SU-DHL-6 (cell line): Measurements from ENCODE around the gene HEBP1.
"Not testable (repeated sequence)": the region's sequence is repeated elsewhere in the genome, so short reads cannot be mapped to it uniquely, and the experiment has no call there.

ENCODE experiments used
- H2AFZ ChIP-seq: fragments of 200-600 bp; sonication (generic); 2 replicates; pipeline ENCODE4 v1.6.1; 2014; ENCODE audit warnings: low read depth, mild to moderate bottlenecking, moderate library complexity, mixed read lengths, antibody characterized with exemption, low read length; ENCODE audit not compliant: severe bottlenecking
- H3F3A ChIP-seq: fragments of 200-600 bp; shearing (Covaris generic); 2 replicates; pipeline ENCODE4 v1.6.0; 2016; ENCODE audit warnings: antibody characterized with exemption, mild to moderate bottlenecking; ENCODE audit not compliant: insufficient read depth
- H3K27ac ChIP-seq: fragments of 200-600 bp; sonication (generic); 2 replicates; pipeline ENCODE4 v1.5.1; 2016; ENCODE audit warnings: low read depth, mild to moderate bottlenecking, low read length, moderate library complexity, mixed read lengths
- H3K27me3 ChIP-seq: fragments of 200-600 bp; sonication (generic), shearing (Covaris generic); 2 replicates; pipeline ENCODE4 v1.6.0; 2014; ENCODE audit warnings: mild to moderate bottlenecking, low read length
- H3K36me3 ChIP-seq: fragments of 200-600 bp; sonication (generic); 2 replicates; pipeline ENCODE4 v1.6.1; 2014; ENCODE audit warnings: mild to moderate bottlenecking, low read length, mixed read lengths
- H3K4me2 ChIP-seq: fragments of 300-600, 200-600 bp; shearing (Covaris generic), sonication (generic); 2 replicates; pipeline ENCODE4 v1.6.0; 2014; ENCODE audit warnings: low read length, low read depth, mild to moderate bottlenecking; ENCODE audit not compliant: poor library complexity, severe bottlenecking
- H3K4me3 ChIP-seq: fragments of 200-600 bp; sonication (generic); 2 replicates; pipeline ENCODE4 v1.5.1; 2014; ENCODE audit warnings: antibody characterized with exemption, low read length, mild to moderate bottlenecking, mixed read lengths; ENCODE audit not compliant: insufficient read depth, poor library complexity, severe bottlenecking
- H3K79me2 ChIP-seq: fragments of 200-600 bp; sonication (generic); 2 replicates; pipeline ENCODE4 v1.6.1; 2014; ENCODE audit warnings: mild to moderate bottlenecking, low read length, moderate library complexity; ENCODE audit not compliant: insufficient read depth
- H3K9ac ChIP-seq: fragments of 200-600 bp; sonication (generic); 2 replicates; pipeline ENCODE4 v1.7.0; 2014; ENCODE audit warnings: mild to moderate bottlenecking, low read length
- H3K9me2 ChIP-seq: fragments of 200-600 bp; sonication (generic); replicated peaks from 2 replicates; pipeline ENCODE4 v1.6.1; 2014; ENCODE audit warnings: low read length; ENCODE audit not compliant: insufficient read depth
- H3K9me3 ChIP-seq: fragments of 200-600 bp; sonication (generic); 2 replicates; pipeline ENCODE4 v1.6.1; 2014; ENCODE audit warnings: low read length, mixed read lengths; ENCODE audit not compliant: insufficient read depth
- H4K20me1 ChIP-seq: fragments of 200-600 bp; sonication (generic); 2 replicates; pipeline ENCODE4 v1.6.1; 2014; ENCODE audit warnings: low read depth, mild to moderate bottlenecking, antibody characterized with exemption, low read length, moderate library complexity, mixed read lengths
- EZH2phosphoT487 ChIP-seq: fragments of 200-600 bp; sonication (generic), shearing (Covaris generic); conservative IDR thresholded peaks from 2 replicates; pipeline ENCODE4 v1.6.1; 2018; ENCODE audit warnings: mild to moderate bottlenecking, antibody characterized with exemption, low read length, moderate library complexity, mixed read lengths
- TF ChIP-seq, protein P1 (sequence below): fragments of 200-600 bp; sonication (generic); IDR thresholded peaks from one replicate; pipeline ENCODE4 v1.5.1; 2017; ENCODE audit warnings: antibody characterized with exemption, mild to moderate bottlenecking, low read length, moderate library complexity; ENCODE audit not compliant: insufficient read depth, poor library complexity, severe bottlenecking

HEBP1 gene

DNA sequence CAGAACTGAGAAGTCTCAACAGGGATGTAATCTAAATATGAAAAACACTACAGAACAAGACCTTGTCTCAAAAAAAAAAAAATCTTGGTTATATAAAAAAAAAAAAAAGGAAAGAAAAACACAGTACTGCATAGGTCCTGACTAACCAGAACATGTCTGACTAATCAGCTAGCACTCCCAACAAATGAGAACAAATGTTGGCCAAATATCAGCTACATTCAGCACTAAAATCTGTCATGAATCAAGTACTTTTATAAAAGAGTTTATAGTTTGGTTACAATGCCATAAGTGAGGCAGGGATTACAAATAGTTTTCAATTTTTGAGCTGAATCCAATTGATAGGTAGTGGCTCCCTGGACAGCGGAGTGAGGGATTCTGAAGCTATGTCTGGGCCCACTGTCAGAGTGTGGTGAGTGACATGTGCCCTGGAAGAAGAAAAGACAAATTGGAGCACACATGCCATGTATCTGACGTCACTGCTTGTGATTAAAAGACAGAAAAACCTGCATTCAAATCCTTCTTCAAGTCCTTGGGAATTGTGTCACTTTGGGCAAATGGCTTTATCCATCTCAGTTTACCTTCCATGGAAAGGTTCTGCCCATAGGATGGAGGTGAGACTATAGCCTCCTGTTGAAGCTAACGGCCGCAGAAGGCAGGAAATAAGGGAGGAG is 38.6 kb upstream of the HEBP1 start:
- Histone ChIP-seq H3K27me3 (no peaks in the 10 kb centered on the region), H3K9ac (no peak overlapping the region), H3K27ac (no peak overlapping the region), H3K4me2 (no peak overlapping the region), H3K4me3 (no peak overlapping the region), H3K9me2 (no peaks in the 10 kb centered on the region), H3K79me2 (no peaks in the 10 kb centered on the region), H2AFZ (no peak overlapping the region), H3K36me3 (no peaks in the 10 kb centered on the region), H3K9me3 (no peaks in the 10 kb centered on the region), H4K20me1 (no peaks in the 10 kb centered on the region), H3F3A (no peaks in the 10 kb centered on the region)
- TF ChIP-seq EZH2phosphoT487, result no peak
- TF ChIP-seq, protein P1, sequence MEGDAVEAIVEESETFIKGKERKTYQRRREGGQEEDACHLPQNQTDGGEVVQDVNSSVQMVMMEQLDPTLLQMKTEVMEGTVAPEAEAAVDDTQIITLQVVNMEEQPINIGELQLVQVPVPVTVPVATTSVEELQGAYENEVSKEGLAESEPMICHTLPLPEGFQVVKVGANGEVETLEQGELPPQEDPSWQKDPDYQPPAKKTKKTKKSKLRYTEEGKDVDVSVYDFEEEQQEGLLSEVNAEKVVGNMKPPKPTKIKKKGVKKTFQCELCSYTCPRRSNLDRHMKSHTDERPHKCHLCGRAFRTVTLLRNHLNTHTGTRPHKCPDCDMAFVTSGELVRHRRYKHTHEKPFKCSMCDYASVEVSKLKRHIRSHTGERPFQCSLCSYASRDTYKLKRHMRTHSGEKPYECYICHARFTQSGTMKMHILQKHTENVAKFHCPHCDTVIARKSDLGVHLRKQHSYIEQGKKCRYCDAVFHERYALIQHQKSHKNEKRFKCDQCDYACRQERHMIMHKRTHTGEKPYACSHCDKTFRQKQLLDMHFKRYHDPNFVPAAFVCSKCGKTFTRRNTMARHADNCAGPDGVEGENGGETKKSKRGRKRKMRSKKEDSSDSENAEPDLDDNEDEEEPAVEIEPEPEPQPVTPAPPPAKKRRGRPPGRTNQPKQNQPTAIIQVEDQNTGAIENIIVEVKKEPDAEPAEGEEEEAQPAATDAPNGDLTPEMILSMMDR, result no peak

DNA sequence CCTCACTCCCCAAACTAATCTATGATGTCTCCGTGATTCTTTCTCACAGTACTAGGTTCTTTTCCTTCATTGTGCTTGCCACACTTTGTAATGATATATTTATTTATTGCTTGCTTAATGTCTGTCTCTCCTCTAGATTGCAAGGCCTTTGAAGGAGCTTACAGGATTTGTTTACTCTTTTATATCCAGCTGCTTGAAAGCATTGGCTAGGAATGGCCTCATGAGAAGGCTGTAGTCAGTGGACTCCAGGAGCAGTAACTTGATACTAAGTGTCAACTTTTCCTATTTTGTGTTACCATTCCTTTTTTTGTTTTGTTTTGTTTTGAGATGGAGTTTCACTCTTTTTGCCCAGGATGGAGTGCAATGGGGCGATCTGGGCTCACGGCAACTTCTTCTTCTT is 36.8 kb upstream of the HEBP1 start:
- Histone ChIP-seq H3K27me3 (no peaks in the 10 kb centered on the region), H3K9me2 (no peaks in the 10 kb centered on the region), H3F3A (no peaks in the 10 kb centered on the region), H2AFZ (no peak overlapping the region), H3K9me3 (no peaks in the 10 kb centered on the region), H3K27ac (no peak overlapping the region), H3K4me2 (no peak overlapping the region), H3K79me2 (no peaks in the 10 kb centered on the region), H4K20me1 (no peaks in the 10 kb centered on the region), H3K9ac (no peak overlapping the region), H3K4me3 (no peak overlapping the region), H3K36me3 (no peaks in the 10 kb centered on the region)
- no peak for TF ChIP-seq EZH2phosphoT487
- TF ChIP-seq, protein P1, result no peak

GRCh38 chr12:13035335-13035734 is 35.3 kb upstream of the HEBP1 start:
- not testable (repeated sequence) for H3K9ac ChIP-seq, H3K36me3 ChIP-seq, H3K27me3 ChIP-seq, H3K4me2 ChIP-seq, H3K27ac ChIP-seq, H3K4me3 ChIP-seq, H3K9me2 ChIP-seq, H4K20me1 ChIP-seq, H2AFZ ChIP-seq, H3K9me3 ChIP-seq, H3F3A ChIP-seq, H3K79me2 ChIP-seq

DNA sequence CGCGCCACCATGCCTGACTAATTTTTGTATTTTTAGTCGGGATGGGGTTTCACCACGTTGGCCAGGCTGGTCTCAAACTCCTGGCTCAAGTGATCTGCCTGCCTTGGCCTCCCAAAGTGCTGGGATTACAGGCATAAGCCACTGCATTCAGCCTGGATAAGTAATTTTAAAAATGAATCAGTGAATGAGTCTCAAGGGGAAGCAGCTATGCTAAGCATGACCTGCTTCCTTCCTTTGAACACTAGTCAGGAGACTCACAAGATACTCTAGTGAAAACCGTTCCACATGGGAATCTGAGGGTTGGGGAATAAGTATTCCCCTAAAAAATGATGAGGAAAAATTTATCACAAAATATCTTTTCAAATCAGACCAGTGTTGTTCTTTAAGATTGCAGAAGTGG is 33.4 kb upstream of the HEBP1 start:
- H3K4me2 ChIP-seq, result no peak overlapping the region
- H3K9me3 ChIP-seq, result no peaks in the 10 kb centered on the region
- no peaks in the 10 kb centered on the region for H3K36me3 ChIP-seq
- H3K79me2 ChIP-seq, result no peaks in the 10 kb centered on the region
- H4K20me1 ChIP-seq, result no peaks in the 10 kb centered on the region
- no peak overlapping the region for H3K4me3 ChIP-seq
- TF ChIP-seq EZH2phosphoT487, result no peak
- TF ChIP-seq, protein P1, result no peak
- H2AFZ ChIP-seq, result no peak overlapping the region
- no peak overlapping the region for H3K9ac ChIP-seq
- H3K27me3 ChIP-seq, result no peaks in the 10 kb centered on the region
- no peaks in the 10 kb centered on the region for H3F3A ChIP-seq
- no peaks in the 10 kb centered on the region for H3K9me2 ChIP-seq
- H3K27ac ChIP-seq, result no peak overlapping the region
